Omental fat pad (tissue), 4 donors: ENCODE results near the gene SERPINC1. TPM values are rescaled to one million over a fixed set of nuclear protein-coding genes. Genes with fewer than 3 reads are reported as not detected.
"Not testable (repeated sequence)": the region's sequence is repeated elsewhere in the genome, so short reads cannot be mapped to it uniquely, and the experiment has no call there.

Experiments used
- ATAC-seq: fragments of 150-250 bp; one replicate; pipeline ENCODE4 v1.9.1; 2016; ENCODE audit warnings: mild to moderate bottlenecking, moderate library complexity; ENCODE audit not compliant: low FRiP score
- DNase-seq: peaks from one replicate; pipeline ENCODE4 v3.0.0-alpha.2; 2019; ENCODE audit warnings: low spot score
- CTCF ChIP-seq, 3 donors: fragments of 450-650 bp; IDR thresholded peaks; one replicate each; pipeline ENCODE4 v1.5.1; 2016 to 2017; ENCODE audit warnings: antibody characterized with exemption in 3 of 3, mild to moderate bottlenecking in 3 of 3, moderate library complexity in 2 of 3
- total RNA-seq, 4 donors: library from RNA; depleted of rRNA; stranded (reverse); fragments of >200 nt; gene quantifications; one replicate each; pipeline ENCODE4 v1.1.0, GENCODE V29; 2016

The SERPINC1 gene
- total RNA-seq, 4 donors from 2014 or later = 0.63 TPM; not detected in 3

DNA sequence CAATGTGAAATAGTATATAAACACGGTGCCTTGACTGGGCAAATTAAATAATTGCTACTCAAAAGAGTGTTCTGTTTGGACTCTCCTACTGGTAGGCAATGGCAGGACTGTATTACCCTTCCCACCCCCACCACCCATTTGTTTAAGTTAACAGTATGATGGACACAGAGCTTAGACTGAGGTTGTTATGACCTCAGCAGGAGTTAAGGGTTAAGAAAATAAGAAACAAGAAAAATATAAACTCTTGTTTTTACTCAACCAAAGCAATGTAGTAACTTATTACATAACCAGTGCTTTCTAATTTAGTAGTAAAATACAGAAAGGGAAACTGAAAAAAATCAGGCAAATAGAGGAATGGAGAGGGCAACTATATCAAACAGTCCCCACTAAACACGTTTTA, 19.9 kb upstream of the SERPINC1 start:
- ATAC-seq = no peak
- TF ChIP-seq CTCF (IDR thresholded peaks at IDR 0.05) = no peak
- no peak for DNase-seq

DNA sequence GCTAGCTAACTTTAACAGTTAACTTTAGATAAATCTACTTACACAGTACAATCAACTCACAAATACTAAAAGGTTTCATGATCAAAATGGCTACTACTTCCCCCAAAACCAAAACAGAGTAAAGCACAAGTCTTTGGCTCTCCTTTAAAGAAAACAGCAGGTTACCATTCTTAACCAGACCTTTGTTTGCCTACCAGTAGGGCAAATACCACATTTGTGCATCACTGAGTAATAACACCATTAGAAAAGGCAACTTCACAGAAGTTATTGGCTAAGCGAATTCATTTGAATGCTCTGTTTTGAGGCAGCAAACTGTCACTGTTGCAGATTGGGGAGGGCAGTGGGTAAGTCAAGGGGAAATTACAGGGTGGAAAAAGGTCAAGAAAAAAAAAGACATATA, 17.3 kb upstream of the SERPINC1 start:
- DNase-seq = no peak
- no peak for ATAC-seq

GRCh38 chr1:173930541-173930940, 13.4 kb upstream of the SERPINC1 start:
- not testable (repeated sequence) for ATAC-seq, DNase-seq

More for the DNA sequence above, 17.3 kb upstream of the SERPINC1 start:
- TF ChIP-seq CTCF (IDR thresholded peaks at IDR 0.05) = no peak

DNA sequence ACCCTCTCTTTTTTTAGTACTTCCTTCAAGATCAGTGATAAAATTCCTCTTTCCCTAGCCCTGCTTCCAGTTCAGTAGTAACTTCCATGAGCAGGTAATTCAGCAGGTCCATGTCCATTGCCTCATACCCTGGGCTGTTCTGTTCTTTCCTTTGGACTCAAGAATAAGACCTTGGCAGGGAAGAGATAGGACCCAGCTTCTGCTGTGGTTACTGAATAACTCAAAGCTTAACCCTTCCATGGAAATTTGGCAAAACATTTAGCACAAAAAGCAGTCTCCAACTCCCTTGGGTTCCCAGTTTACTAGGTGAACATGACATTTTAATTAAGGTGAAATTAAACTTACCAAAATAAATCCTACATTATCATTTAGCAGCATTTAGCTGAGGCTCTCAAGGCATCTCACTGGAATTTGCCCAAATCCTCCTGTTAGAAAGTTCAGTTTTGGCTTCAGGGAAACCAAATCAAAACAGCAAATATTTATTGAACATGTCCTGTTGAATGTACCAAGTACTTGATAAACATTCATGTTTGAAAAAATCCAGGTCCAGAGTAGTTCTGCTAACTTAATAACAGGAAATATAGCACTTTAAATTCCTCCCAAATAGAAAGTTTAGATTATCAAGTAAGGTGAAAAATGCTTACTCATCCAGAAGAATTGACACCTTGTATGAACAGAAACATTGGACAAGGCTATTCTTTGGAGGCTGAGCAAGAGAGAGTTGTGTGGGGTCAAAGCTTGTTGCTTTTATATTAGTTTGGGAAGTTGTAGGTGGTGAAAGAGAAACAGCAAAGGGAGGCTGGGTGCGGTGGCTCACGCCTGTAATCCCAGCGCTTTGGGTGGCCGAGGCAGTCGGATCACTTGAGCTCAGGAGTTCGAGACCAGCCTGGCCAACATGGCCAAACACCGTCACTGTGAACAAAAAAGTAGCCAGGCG, 8.4 kb upstream of the SERPINC1 start:
- no peak for DNase-seq
- ATAC-seq = no peak
- TF ChIP-seq CTCF (IDR thresholded peaks at IDR 0.05) = no peak

DNA sequence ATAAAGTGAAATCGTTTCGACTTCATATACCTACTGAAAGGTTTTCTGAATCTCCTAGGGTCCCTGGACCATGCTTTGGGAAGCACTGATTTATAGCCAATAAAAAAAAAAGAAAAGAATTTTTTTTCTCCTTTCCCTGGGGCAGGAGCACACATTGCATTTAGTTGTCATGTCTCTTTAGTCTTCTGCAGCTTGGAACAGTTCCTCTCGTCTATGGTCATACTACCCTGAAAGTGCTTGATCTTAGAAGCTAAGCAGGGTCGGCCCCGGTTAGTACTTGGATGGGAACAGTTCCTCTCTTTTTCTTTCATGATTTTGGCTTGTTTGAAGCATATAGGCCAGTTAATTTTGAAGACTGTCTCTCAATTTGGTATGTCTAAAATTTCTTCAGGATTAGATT, 3.7 kb upstream of the SERPINC1 start:
- ATAC-seq = no peak

GRCh38 chr1:173917635-173918493, 737 bp upstream of the SERPINC1 start:
- no peak for ATAC-seq
- no peak for DNase-seq
- no peak for TF ChIP-seq CTCF (IDR thresholded peaks at IDR 0.05)

More for the DNA sequence above, 3.7 kb upstream of the SERPINC1 start:
- DNase-seq = no peak
- TF ChIP-seq CTCF (IDR thresholded peaks at IDR 0.05) = no peak

GRCh38 chr1:173916667-173917066, 460 bp downstream of the SERPINC1 start:
- no peak for DNase-seq

More at GRCh38 chr1:173916667-173917066, 460 bp downstream of the SERPINC1 start:
- ATAC-seq = no peak
- no peak for TF ChIP-seq CTCF (IDR thresholded peaks at IDR 0.05)
